ENCODE data around the gene SLC18B1.

The SLC18B1 gene

GRCh38 chr6:132797951-132798868 lies at the start of gene SLC18B1:
Gene SLC18B1 (minus strand): TSS chr6:132798637. CDS start chr6:132798456, 181 bp downstream.
- peak; percentile 85 for DNase-seq

GRCh38 chr6:132843316-132844035 lies 45.0 kb upstream of the SLC18B1 start:
- DNase-seq = no peak

- DNase-seq = no peak
Measured at GRCh38 chr6:132841966-132842365, 43.5 kb upstream of the SLC18B1 start.

- peak; percentile 45 for DNase-seq
Measured at GRCh38 chr6:132832891-132833290, 34.5 kb upstream of the SLC18B1 start.

GRCh38 chr6:132830334-132830751 lies 31.9 kb upstream of the SLC18B1 start:
- DNase-seq = peak; percentile 78

- peak; percentile 59 for DNase-seq
Measured at GRCh38 chr6:132820629-132821381, 22.4 kb upstream of the SLC18B1 start.

GRCh38 chr6:132819405-132820161 lies 21.1 kb upstream of the SLC18B1 start:
- DNase-seq = peak; percentile 44

GRCh38 chr6:132818404-132819359 lies 20.2 kb upstream of the SLC18B1 start:
- peak; percentile 25 for DNase-seq

- DNase-seq = no peak
Measured at GRCh38 chr6:132817554-132818403, 19.3 kb upstream of the SLC18B1 start.

- DNase-seq = peak; percentile 27
Measured at GRCh38 chr6:132816660-132817059, 18.2 kb upstream of the SLC18B1 start.

GRCh38 chr6:132814716-132815570 lies 16.5 kb upstream of the SLC18B1 start:
- peak; percentile 48 for DNase-seq

GRCh38 chr6:132813173-132813856 lies 14.9 kb upstream of the SLC18B1 start:
- DNase-seq = peak; percentile 82

- peak; percentile 91 for DNase-seq
Measured at GRCh38 chr6:132812756-132813172, 14.3 kb upstream of the SLC18B1 start.

- DNase-seq = peak; percentile 85
Measured at GRCh38 chr6:132812255-132812732, 13.9 kb upstream of the SLC18B1 start.

GRCh38 chr6:132811276-132811675 lies 12.8 kb upstream of the SLC18B1 start:
- DNase-seq = no peak

- DNase-seq = no peak
Measured at GRCh38 chr6:132805548-132805947, 7.1 kb upstream of the SLC18B1 start.

- DNase-seq = no peak
Measured at GRCh38 chr6:132804251-132804650, 5.8 kb upstream of the SLC18B1 start.

- no peak for DNase-seq
Measured at GRCh38 chr6:132800656-132801055, 2.2 kb upstream of the SLC18B1 start.

Data from OCI-M1 (cell line).